GM13977 (cell line): ENCODE measurements around the gene OR9I1.

Source experiments
- DNase-seq: peaks from one replicate; pipeline ENCODE4 v3.0.0; 2012; ENCODE audit warnings: low spot score
- CTCF ChIP-seq: IDR thresholded peaks from 2 replicates; pipeline ENCODE4 v1.5.1; 2012; ENCODE audit warnings: mild to moderate bottlenecking, control low read depth; ENCODE audit not compliant: insufficient read depth; ENCODE audit errors: extremely low read depth, missing control alignments
- in situ Hi-C: fragments of 300-500 bp; cut with MboI; formaldehyde crosslinking; loops from one replicate; pipeline ENCODE4 v1.12.0; 2022; ENCODE audit warnings: low sequenced_read_pairs, low pct_unique_long_range_greater_than_20kb, mixed read lengths, inconsistent platforms; ENCODE audit not compliant: unreplicated experiment

OR9I1 gene

DNA sequence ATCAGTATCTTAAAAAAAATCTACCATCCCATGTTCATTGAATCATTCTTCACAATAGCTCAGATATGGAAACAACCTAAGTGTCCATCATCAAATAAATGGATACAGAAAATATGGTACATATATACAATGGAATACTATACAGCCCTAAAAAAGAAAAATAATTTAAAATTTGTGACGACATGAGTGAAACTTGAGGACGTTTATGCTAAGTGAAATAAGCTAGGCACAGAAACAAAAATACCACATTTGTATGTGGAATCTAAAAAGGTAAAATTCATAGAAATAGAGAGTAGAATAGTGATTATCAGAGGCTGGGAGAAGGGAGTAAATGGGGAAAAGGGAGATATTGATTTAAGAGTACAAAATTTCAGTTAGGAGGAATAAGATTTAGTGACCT is 38.8 kb downstream of the OR9I1 start:
- DNase-seq = no peak
- no peak for TF ChIP-seq CTCF
- in situ Hi-C loops = no loop called here

GRCh38 chr11:58075781-58076180 is 49.5 kb downstream of the OR9I1 start:
- no peak for TF ChIP-seq CTCF
- DNase-seq = no peak
- in situ Hi-C loops = no loop called here

DNA sequence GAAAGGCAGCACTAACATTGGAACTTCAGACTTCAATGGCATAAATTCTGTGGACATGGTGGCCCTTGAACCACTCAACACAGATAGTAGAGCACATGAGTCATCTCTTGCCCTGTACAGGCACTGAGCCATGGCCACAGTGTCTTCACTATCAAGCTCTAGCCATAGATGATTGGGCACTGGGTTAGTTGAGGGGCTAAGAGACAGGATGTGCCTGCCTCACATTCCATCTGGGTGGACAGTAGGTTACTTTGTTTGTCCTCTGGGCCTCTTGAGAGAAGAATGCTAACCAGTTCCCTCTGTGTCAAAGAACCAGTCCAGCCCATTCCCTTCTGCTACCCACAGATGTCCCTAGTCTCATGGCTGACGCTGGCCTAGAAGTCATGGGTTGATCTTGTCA is 54.7 kb downstream of the OR9I1 start:
- in situ Hi-C loops = no loop called here
- TF ChIP-seq CTCF = no peak

GRCh38 chr11:58068655-58069054 is 56.7 kb downstream of the OR9I1 start:
- TF ChIP-seq CTCF = no peak
- in situ Hi-C loops = no loop called here
- no peak for DNase-seq

More for the DNA sequence above, 54.7 kb downstream of the OR9I1 start:
- DNase-seq = no peak

DNA sequence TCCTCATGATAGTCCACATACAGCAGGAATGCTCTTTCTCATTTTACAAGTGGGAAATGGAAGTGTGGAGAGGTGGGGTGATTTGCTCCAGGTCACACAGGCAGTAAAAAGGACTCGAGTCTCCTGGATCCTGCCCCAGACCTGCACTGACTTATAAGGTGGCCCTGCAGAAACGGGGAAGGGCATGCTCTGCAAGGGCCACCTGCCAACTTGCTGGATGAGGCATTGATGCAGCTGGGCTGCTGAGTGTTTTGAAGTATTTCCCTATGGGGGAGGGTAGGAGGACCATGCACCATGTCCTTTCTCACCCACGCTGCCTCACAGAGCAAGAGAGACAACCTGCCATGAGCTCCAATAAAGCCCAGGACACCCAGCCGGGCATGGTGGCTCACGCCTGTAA is 57.6 kb downstream of the OR9I1 start:
- in situ Hi-C loops = no loop called here
- no peak for DNase-seq
- TF ChIP-seq CTCF = no peak
